PFSK-1 (cell line): Measurements from ENCODE around the gene WWC1.

Source experiments
- FOXP2 ChIP-seq: optimal IDR thresholded peaks from 2 replicates; pipeline ENCODE3; 2011; ENCODE audit warnings: borderline replicate concordance, control low read depth, inconsistent platforms; ENCODE audit not compliant: insufficient read depth; ENCODE audit errors: extremely low read length, extremely low read depth
- POLR2AphosphoS5 ChIP-seq: IDR thresholded peaks from 2 replicates; pipeline ENCODE4 v1.6.1; 2012; ENCODE audit warnings: low read depth, mild to moderate bottlenecking, control low read depth, low read length, moderate library complexity
- SIN3A ChIP-seq: IDR thresholded peaks from 2 replicates; pipeline ENCODE4 v1.6.1; 2012; ENCODE audit warnings: mild to moderate bottlenecking, low read length, moderate library complexity, borderline replicate concordance; ENCODE audit not compliant: insufficient read depth
- TAF1 ChIP-seq: IDR thresholded peaks from 2 replicates; pipeline ENCODE4 v1.6.1; 2012; ENCODE audit warnings: low read length, control low read depth, borderline replicate concordance; ENCODE audit not compliant: insufficient read depth
- TF ChIP-seq, protein P1 (sequence below), 2 experiments: IDR thresholded peaks; 2 replicates each; pipeline versions ENCODE4 v1.6.1 to v1.8.0; 2011 to 2012; ENCODE audit warnings: low read depth in 2 of 2, low read length in 2 of 2, control low read depth in 1 of 2, inconsistent platforms in 1 of 2, mild to moderate bottlenecking in 1 of 2, moderate library complexity in 1 of 2; ENCODE audit not compliant: insufficient read depth in 1 of 2

WWC1 gene

DNA sequence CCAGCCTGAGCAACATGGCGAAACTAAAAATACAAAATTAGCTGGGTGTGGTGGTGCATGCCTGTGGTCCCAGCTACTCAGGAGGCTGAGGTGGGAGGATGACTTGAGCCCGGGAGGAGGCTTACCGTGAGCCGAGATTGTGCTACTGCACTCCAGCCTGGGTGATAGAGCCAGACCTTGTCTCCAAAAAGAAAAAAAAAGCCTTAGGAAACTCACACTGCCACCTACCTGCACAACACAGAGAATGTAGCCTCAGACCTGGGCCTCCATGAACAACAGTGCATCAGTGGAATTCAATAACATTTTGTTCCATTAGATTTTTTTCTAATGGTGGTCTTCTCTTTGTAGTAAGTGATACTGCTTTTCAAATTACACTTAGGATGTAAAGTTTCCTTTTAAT lies 131.0 kb downstream of the WWC1 start:
- TF ChIP-seq SIN3A (no peak), FOXP2 (no peak), TAF1 (no peak), POLR2AphosphoS5 (no peak)
- TF ChIP-seq, protein P1, sequence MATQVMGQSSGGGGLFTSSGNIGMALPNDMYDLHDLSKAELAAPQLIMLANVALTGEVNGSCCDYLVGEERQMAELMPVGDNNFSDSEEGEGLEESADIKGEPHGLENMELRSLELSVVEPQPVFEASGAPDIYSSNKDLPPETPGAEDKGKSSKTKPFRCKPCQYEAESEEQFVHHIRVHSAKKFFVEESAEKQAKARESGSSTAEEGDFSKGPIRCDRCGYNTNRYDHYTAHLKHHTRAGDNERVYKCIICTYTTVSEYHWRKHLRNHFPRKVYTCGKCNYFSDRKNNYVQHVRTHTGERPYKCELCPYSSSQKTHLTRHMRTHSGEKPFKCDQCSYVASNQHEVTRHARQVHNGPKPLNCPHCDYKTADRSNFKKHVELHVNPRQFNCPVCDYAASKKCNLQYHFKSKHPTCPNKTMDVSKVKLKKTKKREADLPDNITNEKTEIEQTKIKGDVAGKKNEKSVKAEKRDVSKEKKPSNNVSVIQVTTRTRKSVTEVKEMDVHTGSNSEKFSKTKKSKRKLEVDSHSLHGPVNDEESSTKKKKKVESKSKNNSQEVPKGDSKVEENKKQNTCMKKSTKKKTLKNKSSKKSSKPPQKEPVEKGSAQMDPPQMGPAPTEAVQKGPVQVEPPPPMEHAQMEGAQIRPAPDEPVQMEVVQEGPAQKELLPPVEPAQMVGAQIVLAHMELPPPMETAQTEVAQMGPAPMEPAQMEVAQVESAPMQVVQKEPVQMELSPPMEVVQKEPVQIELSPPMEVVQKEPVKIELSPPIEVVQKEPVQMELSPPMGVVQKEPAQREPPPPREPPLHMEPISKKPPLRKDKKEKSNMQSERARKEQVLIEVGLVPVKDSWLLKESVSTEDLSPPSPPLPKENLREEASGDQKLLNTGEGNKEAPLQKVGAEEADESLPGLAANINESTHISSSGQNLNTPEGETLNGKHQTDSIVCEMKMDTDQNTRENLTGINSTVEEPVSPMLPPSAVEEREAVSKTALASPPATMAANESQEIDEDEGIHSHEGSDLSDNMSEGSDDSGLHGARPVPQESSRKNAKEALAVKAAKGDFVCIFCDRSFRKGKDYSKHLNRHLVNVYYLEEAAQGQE (IDR thresholded peaks at IDR 0.05; ENCODE audit: insufficient read depth in 1 of 2, low read depth in 2 of 2, low read length in 2 of 2) = no peak

DNA sequence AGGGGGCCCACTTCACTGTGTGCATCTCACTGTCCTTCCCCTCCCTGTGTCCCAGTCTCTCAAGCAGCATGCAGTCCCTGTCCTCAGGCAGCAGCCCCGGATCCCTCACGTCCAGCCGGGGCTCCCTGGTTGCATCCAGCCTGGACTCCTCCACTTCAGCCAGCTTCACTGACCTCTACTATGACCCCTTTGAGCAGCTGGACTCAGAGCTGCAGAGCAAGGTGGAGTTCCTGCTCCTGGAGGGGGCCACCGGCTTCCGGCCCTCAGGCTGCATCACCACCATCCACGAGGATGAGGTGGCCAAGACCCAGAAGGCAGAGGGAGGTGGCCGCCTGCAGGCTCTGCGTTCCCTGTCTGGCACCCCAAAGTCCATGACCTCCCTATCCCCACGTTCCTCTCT lies 132.0 kb downstream of the WWC1 start:
- TF ChIP-seq POLR2AphosphoS5 = no peak
- no peak for TF ChIP-seq SIN3A
- TF ChIP-seq, protein P1 (IDR thresholded peaks at IDR 0.05; ENCODE audit: insufficient read depth in 1 of 2, low read depth in 2 of 2, low read length in 2 of 2) = no peak
- TF ChIP-seq FOXP2 = no peak
- no peak for TF ChIP-seq TAF1

DNA sequence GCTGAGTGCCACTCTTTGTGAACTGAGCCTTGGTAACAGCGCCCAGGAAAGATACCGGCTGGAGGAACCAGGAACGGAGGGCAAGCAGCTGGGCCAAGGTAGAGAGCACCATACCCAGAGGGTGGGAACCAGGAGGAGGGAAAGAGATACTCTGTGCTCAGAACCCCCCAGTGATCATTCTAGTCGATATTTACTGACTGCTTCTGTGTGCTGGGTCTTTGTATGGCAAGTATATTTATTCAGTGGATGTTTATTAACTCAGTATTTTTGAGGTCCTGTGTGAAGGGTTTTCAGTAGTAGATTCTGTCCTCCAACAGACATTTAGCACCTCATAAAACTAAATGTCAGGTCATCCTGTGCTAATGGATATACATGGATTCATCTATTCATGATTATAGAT lies 132.5 kb downstream of the WWC1 start:
- TF ChIP-seq FOXP2 (no peak), SIN3A (no peak), POLR2AphosphoS5 (no peak), TAF1 (no peak)
- TF ChIP-seq, protein P1 (IDR thresholded peaks at IDR 0.05; ENCODE audit: insufficient read depth in 1 of 2, low read depth in 2 of 2, low read length in 2 of 2) = no peak

DNA sequence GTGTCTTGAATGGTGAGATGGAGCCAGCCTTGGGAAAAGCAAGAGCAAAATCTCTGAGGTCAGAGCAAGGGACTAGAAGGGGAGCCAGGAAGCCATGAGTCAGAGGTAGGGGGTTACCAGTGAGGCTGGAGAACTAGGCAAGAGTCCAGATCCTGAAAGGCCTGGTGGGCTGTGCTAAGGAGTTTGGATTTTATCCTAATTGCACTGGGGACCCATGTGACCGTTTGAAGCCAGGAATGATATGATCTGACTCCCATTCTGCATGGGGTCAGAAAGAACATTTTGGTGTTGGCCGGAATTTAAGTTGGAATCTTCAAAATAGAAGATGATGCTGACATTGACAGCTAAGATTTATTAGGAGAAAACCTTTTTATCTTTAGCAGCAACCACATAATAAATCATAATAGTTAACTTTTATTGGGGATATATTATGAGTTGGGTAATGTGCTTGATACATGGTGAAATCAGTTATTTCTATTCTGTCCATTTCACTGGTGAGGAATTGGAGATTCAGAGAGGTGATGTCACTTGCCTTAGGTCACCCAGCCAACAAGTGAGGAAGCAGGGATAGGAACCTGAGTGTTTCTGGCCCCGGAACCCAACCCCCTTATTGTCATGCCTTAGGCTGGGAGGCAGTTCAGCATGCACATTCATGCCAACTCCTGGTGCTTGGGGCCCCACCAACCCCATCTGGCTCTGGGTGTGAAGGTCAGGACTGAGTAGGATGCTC lies 133.3 kb downstream of the WWC1 start:
- no peak for TF ChIP-seq SIN3A
- TF ChIP-seq TAF1 = no peak
- no peak for TF ChIP-seq POLR2AphosphoS5
- TF ChIP-seq, protein P1 (IDR thresholded peaks at IDR 0.05; ENCODE audit: insufficient read depth in 1 of 2, low read depth in 2 of 2, low read length in 2 of 2) = no peak
- no peak for TF ChIP-seq FOXP2
